ENCODE results near the gene ZMIZ2. TPM values are rescaled to one million over a fixed set of nuclear protein-coding genes. Genes with fewer than 3 reads are reported as not detected.

The ZMIZ2 gene
- polyA plus RNA-seq, 3 donors = 1.9 to 72.8 (median 3.3) TPM

GRCh38 chr7:44754802-44755697 is 6.4 kb downstream of the ZMIZ2 start:
- intact Hi-C loops (cut with micrococcal nuclease) = loop anchor here (5.0 to 10.0 kb wide), 4 partner anchors 42 to 90 kb away; partner anchors contain the start of genes PPIA (in 2 of the 2) and H2AZ2 (in 1 of the 2)
- H3K4me2 ChIP-seq (replicated peaks; ENCODE audit: extremely low read depth, low read length, poor library complexity, severe bottlenecking) = no peak overlapping the region
- peaks cover 15 to 16% of the 10 kb centered on the region in 2 donors for H3K4me1 ChIP-seq (ENCODE audit: control insufficient read depth in 1 of 2, insufficient read depth in 2 of 2, low read length in 2 of 2)
- H3K9me3 ChIP-seq (replicated peaks in 1 of 2; ENCODE audit: control insufficient read depth in 1 of 2, insufficient read depth in 1 of 2, low read length in 2 of 2) = no peaks in the 10 kb centered on the region
- H4K20me1 ChIP-seq (ENCODE audit: insufficient read depth, low read length) = peaks cover 67% of the 10 kb centered on the region
- Mint-ChIP-seq H3K4me1 (peaks cover 23% of the 10 kb centered on the region), H3K27ac (peak overlapping the region in 3 of 7 donors; percentile 30 to 73 (median 49)), H3K36me3 (peaks cover 23 to 55% of the 10 kb centered on the region in 2 donors), H3K4me3 (no peak overlapping the region), H3K9me3 (no peaks in the 10 kb centered on the region), H3K27me3 (ENCODE audit: low read depth in 3 of 3) (no peaks in the 10 kb centered on the region)
- peak overlapping the region in 1 of 2 donors; percentile 65 for H3K27ac ChIP-seq (ENCODE audit: low read depth in 1 of 2, low read length in 2 of 2)
- H3K36me3 ChIP-seq (replicated peaks in 1 of 2; ENCODE audit: control insufficient read depth in 1 of 2, insufficient read depth in 2 of 2, low read length in 2 of 2) = peaks cover 34 to 35% of the 10 kb centered on the region in 2 donors
- peaks cover 61% of the 10 kb centered on the region for H3K79me2 ChIP-seq (ENCODE audit: insufficient read depth, low read length)
- no peak for TF ChIP-seq CTCF (IDR thresholded peaks at IDR 0.05)
- no peak overlapping the region for H2AFZ ChIP-seq (ENCODE audit: insufficient read depth, low read depth, low read length, poor library complexity, severe bottlenecking)
- H3K27me3 ChIP-seq (ENCODE audit: control insufficient read depth in 2 of 2, insufficient read depth in 2 of 2, low read length in 2 of 2) = no peaks in the 10 kb centered on the region
- 95% methylated on average over 10 of the region's 11 CpGs for WGBS (ENCODE audit: insufficient coverage)
- no peak overlapping the region for H3K4me3 ChIP-seq (replicated peaks in 1 of 3; ENCODE audit: low read depth in 2 of 3, low read length in 3 of 3)
- peak overlapping the region; percentile 25 for H3K9ac ChIP-seq (ENCODE audit: insufficient read depth, low read length, poor library complexity, severe bottlenecking)
- no peak for DNase-seq

GRCh38 chr7:44755698-44756627 is 7.3 kb downstream of the ZMIZ2 start:
- Histone ChIP-seq H4K20me1 (ENCODE audit: insufficient read depth, low read length) (peaks cover 57% of the 10 kb centered on the region), H3K27ac (ENCODE audit: low read depth in 1 of 2, low read length in 2 of 2) (peak overlapping the region in 1 of 2 donors; percentile 40), H3K27me3 (ENCODE audit: control insufficient read depth in 2 of 2, insufficient read depth in 2 of 2, low read length in 2 of 2) (no peaks in the 10 kb centered on the region), H3K79me2 (ENCODE audit: insufficient read depth, low read length) (peaks cover 51% of the 10 kb centered on the region), H3K36me3 (replicated peaks in 1 of 2; ENCODE audit: control insufficient read depth in 1 of 2, insufficient read depth in 2 of 2, low read length in 2 of 2) (peaks cover 43 to 44% of the 10 kb centered on the region in 2 donors), H3K4me1 (ENCODE audit: control insufficient read depth in 1 of 2, insufficient read depth in 2 of 2, low read length in 2 of 2) (peaks cover 6 to 7% of the 10 kb centered on the region in 2 donors), H3K4me3 (replicated peaks in 1 of 3; ENCODE audit: low read depth in 2 of 3, low read length in 3 of 3) (no peak overlapping the region), H2AFZ (ENCODE audit: insufficient read depth, low read depth, low read length, poor library complexity, severe bottlenecking) (no peak overlapping the region), H3K9me3 (replicated peaks in 1 of 2; ENCODE audit: control insufficient read depth in 1 of 2, insufficient read depth in 1 of 2, low read length in 2 of 2) (no peaks in the 10 kb centered on the region), H3K9ac (ENCODE audit: insufficient read depth, low read length, poor library complexity, severe bottlenecking) (no peak overlapping the region), H3K4me2 (replicated peaks; ENCODE audit: extremely low read depth, low read length, poor library complexity, severe bottlenecking) (no peak overlapping the region)
- DNase-seq = no peak
- WGBS (ENCODE audit: insufficient coverage) = 82% methylated on average over 12 of the region's 17 CpGs
- H3K27me3 Mint-ChIP-seq (ENCODE audit: low read depth in 3 of 3) = no peaks in the 10 kb centered on the region
- no peak for TF ChIP-seq CTCF (IDR thresholded peaks at IDR 0.05)
- intact Hi-C loops (cut with micrococcal nuclease) = loop anchor here (10.0 kb wide), 2 partner anchors 51 to 89 kb away; partner anchors contain the start of gene H2AZ2 (in 1 of the 2)
- H3K27ac Mint-ChIP-seq = peak overlapping the region in 3 of 7 donors; percentile 48 to 69 (median 58)
- H3K9me3 Mint-ChIP-seq = no peaks in the 10 kb centered on the region
- no peak overlapping the region for H3K4me3 Mint-ChIP-seq
- H3K4me1 Mint-ChIP-seq = peaks cover 13% of the 10 kb centered on the region
- peaks cover 24 to 56% of the 10 kb centered on the region in 2 donors for H3K36me3 Mint-ChIP-seq
